Activated T-helper 2 cell treated with anti-CD3 and anti-CD28 coated beads, Interferon-gamma antibody, Interleukin-2, Interleukin-4, amounts not matched to agents 10 μg/mL and 5 μg/mL and 100 μg/mL, durations not matched to agents 14 hours and 24 hours and 36 hours (primary cell): ENCODE data around the gene CMIP. TPM values are rescaled to one million over a fixed set of nuclear protein-coding genes. Genes with fewer than 3 reads are reported as not detected.

ENCODE experiments used
- DNase-seq: peaks from one replicate; pipeline ENCODE4 v3.0.0; 2021; ENCODE audit warnings: low spot score
- H3K27ac Mint-ChIP-seq: one replicate; pipeline ENCODE4 v1.8.0; 2021; ENCODE audit warnings: mixed read lengths
- H3K27me3 Mint-ChIP-seq: one replicate; pipeline ENCODE4 v1.8.0; 2021; ENCODE audit warnings: low read depth, mixed read lengths
- H3K36me3 Mint-ChIP-seq: one replicate; pipeline ENCODE4 v1.8.0; 2021; ENCODE audit warnings: low read depth, mixed read lengths
- H3K4me1 Mint-ChIP-seq: one replicate; pipeline ENCODE4 v1.8.0; 2021; ENCODE audit warnings: low read depth, mixed read lengths
- H3K4me3 Mint-ChIP-seq: one replicate; pipeline ENCODE4 v1.8.0; 2021; ENCODE audit warnings: low read depth, mild to moderate bottlenecking, moderate library complexity, mixed read lengths
- H3K9me3 Mint-ChIP-seq: one replicate; pipeline ENCODE4 v1.8.0; 2021; ENCODE audit warnings: mixed read lengths
- intact Hi-C: fragments of 100-400 bp; cut with micrococcal nuclease; formaldehyde crosslinking; loops from one replicate; pipeline ENCODE4 v1.15.1; 2023
- total RNA-seq: library from RNA; stranded (reverse); gene quantifications from 2 replicates; pipeline ENCODE4 v1.2.3, GENCODE V29; 2022

Gene CMIP
- total RNA-seq, 1 donor from 2014 or later: 68.0 TPM

- peaks cover 2% of the 10 kb centered on the region for H3K4me1 Mint-ChIP-seq
- intact Hi-C loops: no loop called here
Observed at GRCh38 chr16:81581107-81581506, 136.5 kb downstream of the CMIP start.

GRCh38 chr16:81582655-81583441 is 138.2 kb downstream of the CMIP start:
- H3K4me1 Mint-ChIP-seq: peaks cover 8% of the 10 kb centered on the region
- intact Hi-C loops: no loop called here
- DNase-seq: no peak
- H3K4me3 Mint-ChIP-seq: no peak overlapping the region
- H3K27ac Mint-ChIP-seq: peak overlapping the region; percentile 33
- H3K9me3 Mint-ChIP-seq: no peaks in the 10 kb centered on the region
- peaks cover 3% of the 10 kb centered on the region for H3K36me3 Mint-ChIP-seq
- H3K27me3 Mint-ChIP-seq: no peaks in the 10 kb centered on the region

More at GRCh38 chr16:81581107-81581506, 136.5 kb downstream of the CMIP start:
- H3K4me3 Mint-ChIP-seq: no peak overlapping the region
- no peak overlapping the region for H3K27ac Mint-ChIP-seq
- no peaks in the 10 kb centered on the region for H3K36me3 Mint-ChIP-seq
- H3K9me3 Mint-ChIP-seq: no peaks in the 10 kb centered on the region
- H3K27me3 Mint-ChIP-seq: no peaks in the 10 kb centered on the region
- DNase-seq: no peak

DNA sequence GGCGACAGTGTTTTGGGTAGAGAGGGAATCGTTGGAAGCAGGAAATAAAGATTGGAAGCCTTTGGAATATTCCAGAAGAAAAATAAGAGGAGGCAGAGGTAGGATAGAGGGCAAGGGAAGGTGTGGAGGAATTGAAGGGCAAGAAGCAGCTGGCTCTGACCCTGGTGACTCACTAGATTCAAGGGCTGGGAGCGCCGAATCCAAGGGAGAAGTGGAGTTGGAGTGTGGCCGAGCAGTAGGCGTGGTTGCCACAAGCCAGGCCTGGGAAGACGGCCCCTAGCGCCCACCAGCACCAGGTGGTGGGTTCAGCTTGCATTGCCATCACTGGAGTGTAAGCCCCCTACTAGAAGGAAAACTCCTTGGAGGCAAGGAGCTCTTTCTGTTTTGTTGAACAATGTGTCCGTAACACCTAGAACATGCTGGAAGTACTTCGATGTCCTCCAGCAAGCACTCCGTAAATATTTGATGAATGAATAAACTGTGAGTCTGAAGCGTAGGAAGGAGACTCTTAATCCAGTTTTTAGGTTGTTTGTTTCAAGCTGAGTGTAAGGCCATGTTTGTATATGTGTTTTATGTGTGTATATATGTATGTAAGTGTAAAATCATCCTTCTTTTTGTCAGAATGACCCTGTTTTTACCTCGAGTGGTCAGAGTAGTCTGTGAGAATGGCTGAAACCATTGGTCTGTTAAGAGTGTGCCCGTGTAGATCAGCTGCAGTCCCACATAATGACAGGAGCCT is 139.5 kb downstream of the CMIP start:
- no peaks in the 10 kb centered on the region for H3K27me3 Mint-ChIP-seq
- H3K9me3 Mint-ChIP-seq: no peaks in the 10 kb centered on the region
- no peak overlapping the region for H3K27ac Mint-ChIP-seq
- intact Hi-C loops: no loop called here
- no peak for DNase-seq
- H3K4me1 Mint-ChIP-seq: peaks cover 19% of the 10 kb centered on the region
- H3K4me3 Mint-ChIP-seq: no peak overlapping the region
- H3K36me3 Mint-ChIP-seq: peaks cover 3% of the 10 kb centered on the region

DNA sequence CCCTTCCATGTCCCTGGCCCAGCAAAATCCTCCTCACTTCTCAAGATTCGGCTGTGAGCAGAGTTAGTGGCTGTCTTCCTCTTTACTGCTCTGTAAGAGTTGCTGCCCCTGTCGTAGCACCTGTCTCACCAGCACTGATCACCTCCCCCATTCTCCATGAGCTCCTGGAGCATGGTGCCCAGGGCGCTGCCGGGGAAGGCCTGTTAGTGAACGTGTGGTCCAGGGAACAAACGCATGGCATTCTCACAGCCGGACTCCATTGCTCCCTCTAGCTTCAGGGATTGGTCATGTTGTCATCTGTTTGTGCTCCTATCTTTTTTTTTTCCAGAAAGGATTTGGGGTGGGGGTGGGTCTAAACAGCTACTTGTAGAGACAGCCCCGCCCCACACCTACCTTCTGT is 141.2 kb downstream of the CMIP start:
- DNase-seq: no peak
- H3K27ac Mint-ChIP-seq: no peak overlapping the region
- H3K4me3 Mint-ChIP-seq: no peak overlapping the region
- intact Hi-C loops: no loop called here
- H3K36me3 Mint-ChIP-seq: peaks cover 3% of the 10 kb centered on the region
- H3K9me3 Mint-ChIP-seq: no peaks in the 10 kb centered on the region
- no peaks in the 10 kb centered on the region for H3K27me3 Mint-ChIP-seq
- peaks cover 20% of the 10 kb centered on the region for H3K4me1 Mint-ChIP-seq

DNA sequence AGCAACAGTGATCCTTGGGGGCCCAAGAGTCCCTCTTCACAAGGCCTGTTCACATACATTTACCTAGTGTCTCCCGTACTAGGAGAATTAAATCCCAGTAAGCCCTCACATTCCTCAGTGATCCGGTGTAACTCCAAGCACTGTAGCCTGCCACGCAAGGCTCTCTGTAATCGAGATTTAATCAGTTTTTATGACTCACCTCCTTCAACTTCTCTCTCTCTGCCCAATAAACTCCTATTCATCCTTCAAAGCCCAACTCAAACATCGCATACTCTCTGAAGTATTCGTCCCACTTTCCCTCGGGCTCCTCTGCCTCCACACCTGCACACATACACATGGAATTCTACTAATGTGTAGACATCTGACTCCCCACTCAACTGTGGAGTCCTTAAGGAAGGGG is 141.8 kb downstream of the CMIP start:
- H3K4me3 Mint-ChIP-seq: no peak overlapping the region
- no peaks in the 10 kb centered on the region for H3K9me3 Mint-ChIP-seq
- intact Hi-C loops: no loop called here
- peaks cover 22% of the 10 kb centered on the region for H3K4me1 Mint-ChIP-seq
- H3K36me3 Mint-ChIP-seq: peaks cover 3% of the 10 kb centered on the region
- H3K27me3 Mint-ChIP-seq: no peaks in the 10 kb centered on the region
- H3K27ac Mint-ChIP-seq: no peak overlapping the region
- DNase-seq: no peak

GRCh38 chr16:81586977-81587625 is 142.5 kb downstream of the CMIP start:
- intact Hi-C loops: no loop called here
- peak overlapping the region; percentile 34 for H3K27ac Mint-ChIP-seq

GRCh38 chr16:81587626-81588160 is 143.1 kb downstream of the CMIP start:
- Mint-ChIP-seq H3K27me3 (no peaks in the 10 kb centered on the region), H3K27ac (no peak overlapping the region), H3K9me3 (no peaks in the 10 kb centered on the region), H3K4me1 (peaks cover 22% of the 10 kb centered on the region), H3K4me3 (no peak overlapping the region), H3K36me3 (peaks cover 3% of the 10 kb centered on the region)
- DNase-seq: no peak
- intact Hi-C loops: no loop called here

More at GRCh38 chr16:81586977-81587625, 142.5 kb downstream of the CMIP start:
- no peak for DNase-seq
- Mint-ChIP-seq H3K4me3 (no peak overlapping the region), H3K27me3 (no peaks in the 10 kb centered on the region), H3K9me3 (no peaks in the 10 kb centered on the region), H3K36me3 (peaks cover 3% of the 10 kb centered on the region), H3K4me1 (peaks cover 22% of the 10 kb centered on the region)

- DNase-seq: no peak
- H3K27ac Mint-ChIP-seq: peak overlapping the region; percentile 81
- peaks cover 3% of the 10 kb centered on the region for H3K36me3 Mint-ChIP-seq
- H3K4me3 Mint-ChIP-seq: no peak overlapping the region
- H3K4me1 Mint-ChIP-seq: peaks cover 22% of the 10 kb centered on the region
- intact Hi-C loops: no loop called here
- no peaks in the 10 kb centered on the region for H3K27me3 Mint-ChIP-seq
- H3K9me3 Mint-ChIP-seq: no peaks in the 10 kb centered on the region
Observed at GRCh38 chr16:81588326-81589081, 143.9 kb downstream of the CMIP start.

DNA sequence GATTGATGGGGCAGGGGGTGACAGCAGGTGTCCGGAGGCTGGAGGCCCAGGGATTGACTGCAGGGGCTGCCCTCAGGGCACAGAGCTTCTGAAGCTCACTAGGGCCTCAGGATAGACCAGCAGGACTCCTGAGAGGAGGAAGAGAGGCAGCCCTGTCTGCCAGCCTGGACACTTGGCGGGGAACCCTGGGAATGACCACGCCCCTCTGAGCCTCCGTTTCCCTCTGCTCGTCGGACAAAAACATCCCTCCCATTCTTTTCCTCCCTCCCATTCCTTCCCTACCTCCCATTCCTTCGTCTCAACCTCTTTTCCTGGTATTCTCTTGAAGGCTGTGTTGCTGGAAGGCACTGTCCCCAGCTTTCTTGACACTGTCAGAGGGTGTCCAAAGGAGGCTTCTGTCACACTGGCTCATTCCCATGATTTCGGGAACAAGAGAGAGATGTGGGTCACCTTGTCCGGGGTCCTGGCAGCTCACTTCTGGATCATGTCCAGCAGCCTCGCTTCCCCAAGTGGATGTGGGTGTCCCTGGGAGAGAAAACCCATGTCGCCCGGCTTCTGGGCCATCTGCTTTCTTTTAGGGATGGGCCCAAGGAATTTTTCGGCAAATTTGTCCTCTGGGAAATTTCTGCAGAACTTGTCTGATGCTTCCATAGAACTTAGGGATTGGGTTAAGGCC is 145.5 kb downstream of the CMIP start:
- Mint-ChIP-seq H3K36me3 (peaks cover 8% of the 10 kb centered on the region), H3K9me3 (no peaks in the 10 kb centered on the region), H3K4me1 (peaks cover 25% of the 10 kb centered on the region), H3K27ac (no peak overlapping the region), H3K4me3 (no peak overlapping the region), H3K27me3 (no peaks in the 10 kb centered on the region)
- no peak for DNase-seq
- intact Hi-C loops: no loop called here

DNA sequence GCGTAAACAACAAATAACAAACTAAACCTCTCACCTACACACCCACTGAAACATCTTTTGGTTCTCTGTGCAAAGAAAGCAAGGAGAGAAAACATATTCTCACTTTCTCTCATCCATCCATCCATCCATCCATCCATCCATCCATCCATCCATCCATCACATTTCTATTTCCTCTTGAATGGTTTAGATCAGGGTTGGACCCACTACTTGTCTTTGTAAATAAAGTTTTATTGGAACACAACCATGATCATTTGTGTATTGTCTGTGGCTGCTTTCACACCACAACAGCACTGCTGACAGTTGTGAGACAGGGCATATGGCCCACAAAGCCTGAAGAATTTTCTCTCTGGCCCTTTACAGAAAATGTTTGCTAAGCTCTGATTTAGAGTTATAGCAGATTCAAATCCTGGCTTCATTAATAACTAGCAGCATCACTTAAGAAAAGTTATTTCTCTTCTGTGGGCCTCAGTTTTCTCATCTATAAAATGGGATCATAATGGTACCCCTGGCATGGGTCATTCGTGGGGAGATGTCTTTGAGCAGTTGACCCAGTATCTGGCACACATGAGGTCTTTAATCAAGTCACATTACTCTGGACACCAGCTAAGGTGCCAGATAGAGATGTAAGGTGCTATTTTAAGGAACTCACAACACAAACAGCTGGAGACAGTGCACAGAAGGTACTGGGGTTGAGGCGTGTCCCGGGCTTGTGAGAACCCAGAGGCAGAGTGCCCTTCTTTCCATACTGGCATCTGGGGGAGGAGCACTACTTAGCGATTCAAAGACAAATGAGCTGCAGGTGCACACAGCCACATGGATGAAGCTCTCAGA is 146.3 kb downstream of the CMIP start:
- Mint-ChIP-seq H3K27ac (peak overlapping the region; percentile 43), H3K36me3 (peaks cover 12% of the 10 kb centered on the region), H3K9me3 (no peaks in the 10 kb centered on the region), H3K4me1 (peaks cover 31% of the 10 kb centered on the region), H3K27me3 (no peaks in the 10 kb centered on the region), H3K4me3 (no peak overlapping the region)
- intact Hi-C loops: no loop called here
- no peak for DNase-seq

- no peak overlapping the region for H3K4me3 Mint-ChIP-seq
- peak overlapping the region; percentile 43 for H3K27ac Mint-ChIP-seq
- peaks cover 12% of the 10 kb centered on the region for H3K36me3 Mint-ChIP-seq
- no peaks in the 10 kb centered on the region for H3K9me3 Mint-ChIP-seq
- peaks cover 35% of the 10 kb centered on the region for H3K4me1 Mint-ChIP-seq
- no peaks in the 10 kb centered on the region for H3K27me3 Mint-ChIP-seq
- intact Hi-C loops: no loop called here
- DNase-seq: no peak
Observed at GRCh38 chr16:81591545-81591870, 146.9 kb downstream of the CMIP start.
